Measurements from ENCODE around the gene COPS3.

The COPS3 gene

DNA sequence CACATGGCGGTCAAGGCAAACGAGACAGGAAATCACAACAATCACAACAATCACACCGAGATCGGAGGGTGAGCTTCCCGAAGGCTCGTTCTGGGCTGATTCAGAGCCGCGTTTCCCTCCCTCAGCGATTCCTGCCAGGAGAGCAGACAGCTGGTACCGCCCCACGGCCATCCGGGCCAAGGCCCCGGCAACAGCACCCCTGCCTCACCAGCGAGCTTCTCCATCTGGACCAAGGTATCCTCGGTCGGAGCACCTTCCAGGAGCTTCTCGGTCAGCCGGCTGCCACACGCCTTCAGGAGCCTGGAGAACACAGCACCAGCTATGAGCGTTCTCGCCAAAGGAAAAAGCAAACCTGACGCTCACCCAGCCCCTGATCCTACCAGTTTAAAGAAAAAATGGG lies 59.7 kb downstream of the COPS3 start:
- FAIRE-seq, result no peak

DNA sequence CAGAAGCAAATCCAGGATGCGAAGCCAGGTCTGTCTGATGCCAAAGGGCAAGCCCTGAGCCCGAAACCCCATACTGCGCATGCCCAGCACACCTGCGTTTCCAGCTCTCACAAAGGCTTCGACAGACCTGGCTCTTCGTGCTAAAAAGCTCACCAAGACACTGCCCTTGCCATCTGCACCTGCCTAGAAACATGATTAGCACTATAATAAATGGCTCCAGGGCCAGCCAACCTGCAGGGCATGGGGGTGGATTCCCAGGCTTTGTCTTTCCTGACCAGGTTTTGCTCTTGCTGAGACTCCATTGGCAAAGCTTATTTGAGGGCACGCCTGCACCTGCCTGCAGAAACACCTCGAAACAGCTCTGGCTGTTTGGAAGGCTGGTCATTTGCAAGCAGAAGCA lies 60.5 kb downstream of the COPS3 start:
- FAIRE-seq (no peak), DNase-seq (ENCODE audit: low spot score) (no peak)

More for the DNA sequence above, 59.7 kb downstream of the COPS3 start:
- no peak for DNase-seq (ENCODE audit: low spot score)

DNA sequence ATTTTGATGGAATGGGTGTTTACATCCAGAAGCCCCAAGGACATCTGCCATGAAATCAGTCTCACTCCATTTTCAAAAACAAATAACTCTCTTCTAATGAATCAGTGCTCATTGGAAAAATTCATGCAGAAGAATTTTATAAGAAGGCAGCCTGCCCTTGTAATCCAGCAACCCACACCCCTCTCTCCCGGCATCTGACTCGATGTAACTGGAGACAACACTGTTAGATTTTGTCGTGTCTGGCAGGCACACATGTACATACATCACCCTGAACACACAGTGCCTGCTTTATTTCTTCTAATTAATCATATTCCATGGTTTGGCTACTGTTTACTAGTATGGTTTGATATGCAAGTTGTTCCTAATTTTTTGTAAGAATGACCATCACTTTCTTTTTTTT lies 63.1 kb downstream of the COPS3 start:
- DNase-seq (ENCODE audit: low spot score), result no peak
- no peak for FAIRE-seq

DNA sequence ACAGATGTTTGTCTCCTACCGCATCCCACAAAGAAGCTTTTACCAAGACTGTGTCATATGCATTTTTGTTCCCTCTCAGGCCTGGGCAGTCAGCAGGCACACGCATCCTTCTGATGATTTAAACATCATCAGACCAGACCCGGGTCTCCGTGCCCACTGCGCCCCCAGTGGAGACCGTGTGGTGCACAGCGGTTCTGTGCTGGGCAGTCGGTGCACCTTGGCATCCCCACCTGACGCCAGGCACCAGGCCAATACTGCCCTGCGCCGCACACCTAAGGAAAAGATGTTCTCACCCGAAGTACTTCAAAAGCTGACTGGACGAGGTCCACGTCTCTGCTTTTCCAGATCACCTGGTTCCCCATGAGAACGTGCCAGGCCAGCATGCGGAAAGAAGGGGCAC lies 64.3 kb downstream of the COPS3 start:
- DNase-seq (ENCODE audit: low spot score), result no peak
- no peak for FAIRE-seq

DNA sequence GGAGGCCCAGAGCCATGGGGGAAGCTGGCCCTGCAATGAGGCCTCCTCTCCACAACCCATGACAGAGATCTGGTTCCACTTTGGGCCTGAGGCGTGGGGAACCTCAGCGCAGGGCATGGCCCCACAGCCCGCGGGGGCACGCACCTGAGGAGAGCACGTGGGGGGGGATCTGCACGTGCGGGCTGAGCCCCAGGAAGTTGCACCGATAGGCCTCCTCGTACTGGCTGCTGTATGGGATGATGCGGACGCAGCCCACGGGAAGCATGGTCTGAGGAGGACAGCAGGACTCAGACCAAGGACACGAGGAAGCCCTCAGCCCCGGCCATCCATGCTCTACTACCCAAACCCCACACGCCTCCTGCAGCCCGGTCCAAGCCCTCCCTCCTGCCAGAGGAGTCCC lies 64.8 kb downstream of the COPS3 start:
- FAIRE-seq (no peak), DNase-seq (ENCODE audit: low spot score) (no peak)

DNA sequence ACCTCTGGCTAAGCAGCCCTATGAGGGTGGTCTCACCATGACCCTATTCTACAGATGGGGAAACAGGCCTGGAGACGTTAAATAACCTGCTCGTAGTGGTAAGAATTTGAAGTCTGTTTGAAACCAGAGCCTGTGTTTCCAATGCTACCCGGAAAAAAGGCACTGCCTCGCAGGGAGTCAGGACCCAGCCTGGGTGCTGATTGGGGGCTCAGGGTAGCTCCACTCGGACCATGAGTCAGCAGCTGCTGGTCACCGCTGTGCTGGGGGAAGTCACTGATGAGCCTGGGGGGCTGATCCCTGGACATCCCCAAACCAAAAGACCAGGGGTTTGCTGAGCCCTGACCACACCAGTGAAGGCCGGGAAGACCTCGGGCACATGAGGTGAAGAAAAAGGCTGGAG lies 65.5 kb downstream of the COPS3 start:
- DNase-seq (ENCODE audit: low spot score), result no peak
- no peak for FAIRE-seq

DNA sequence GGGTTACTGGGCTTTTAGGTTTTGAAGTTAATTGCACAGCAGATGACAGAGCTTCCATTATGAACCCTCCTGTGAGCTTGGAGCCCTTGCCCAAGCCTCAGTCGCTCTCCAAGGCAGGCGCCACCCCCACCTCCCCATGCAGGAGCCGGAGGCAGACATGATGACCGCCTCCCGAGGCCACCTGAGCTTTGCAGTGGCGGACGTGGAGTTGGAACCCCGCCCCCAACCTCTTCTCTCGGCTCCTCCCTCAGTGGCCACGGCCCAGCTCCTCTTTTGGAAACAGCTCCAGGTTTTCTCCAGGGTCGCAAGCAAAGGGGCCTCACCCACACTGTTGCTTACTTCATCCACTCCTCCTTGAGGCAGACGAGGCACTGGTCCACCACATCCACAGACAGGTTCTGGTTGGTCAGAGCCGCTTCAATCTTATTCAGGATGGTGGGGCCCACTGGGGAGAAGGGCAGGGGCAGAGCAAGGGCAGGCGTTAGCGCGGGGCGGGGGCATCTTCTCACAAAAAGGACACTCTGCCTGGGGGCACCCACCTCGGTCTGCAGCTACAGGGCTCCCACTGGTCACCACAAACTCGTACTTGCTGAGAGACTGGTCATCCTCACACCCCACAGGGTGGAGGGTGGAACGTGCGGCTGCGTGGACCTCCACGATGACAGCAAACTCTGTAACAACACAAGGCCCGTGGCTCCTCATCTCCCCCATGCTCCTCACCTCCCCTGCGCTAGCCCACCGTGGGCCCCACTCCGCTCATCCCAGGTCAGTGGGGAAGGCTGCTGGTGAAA lies 66.2 kb downstream of the COPS3 start:
- DNase-seq (ENCODE audit: low spot score), result no peak
- no peak for FAIRE-seq

DNA sequence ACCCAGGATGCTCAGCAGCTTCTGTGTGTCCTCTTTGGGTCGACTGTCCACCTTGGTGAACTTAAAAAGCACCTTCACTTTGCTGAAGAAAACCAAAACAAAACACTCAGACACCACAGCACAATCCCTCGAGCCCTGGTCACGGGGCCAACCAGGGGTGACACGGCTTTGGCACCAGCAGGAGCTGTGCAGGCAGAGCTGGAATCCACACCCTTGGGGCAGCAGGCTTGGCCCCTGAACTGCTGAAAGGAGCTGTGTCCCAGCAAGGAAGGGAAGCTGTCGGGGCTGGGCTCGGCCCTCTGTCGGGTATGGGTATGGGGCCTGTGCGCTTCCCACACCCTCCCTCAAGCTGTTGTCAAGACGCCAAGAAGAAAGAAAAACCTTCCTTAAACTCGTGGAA lies 67.3 kb downstream of the COPS3 start:
- FAIRE-seq, result no peak

DNA sequence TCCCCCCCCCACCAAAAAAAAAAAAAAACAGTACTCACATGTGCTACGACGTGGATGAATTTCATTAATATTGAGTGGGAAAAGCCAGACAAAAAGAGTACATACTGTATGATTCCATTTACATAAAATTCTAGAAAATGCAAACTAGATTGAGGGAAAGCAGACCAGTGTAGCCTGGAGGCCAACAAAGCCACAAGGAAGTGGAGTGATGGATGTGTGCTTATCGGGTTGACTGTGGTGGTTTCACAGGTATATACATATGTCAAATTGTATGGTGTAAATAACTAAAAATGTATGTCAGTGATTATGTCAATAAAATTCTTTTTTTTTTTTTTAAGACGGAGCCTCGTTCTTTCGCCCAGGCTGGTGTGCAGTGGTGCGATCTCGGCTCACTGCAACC lies 73.0 kb downstream of the COPS3 start:
- DNase-seq (ENCODE audit: low spot score) (no peak), FAIRE-seq (no peak)

More for the DNA sequence above, 67.3 kb downstream of the COPS3 start:
- DNase-seq (ENCODE audit: low spot score), result no peak

DNA sequence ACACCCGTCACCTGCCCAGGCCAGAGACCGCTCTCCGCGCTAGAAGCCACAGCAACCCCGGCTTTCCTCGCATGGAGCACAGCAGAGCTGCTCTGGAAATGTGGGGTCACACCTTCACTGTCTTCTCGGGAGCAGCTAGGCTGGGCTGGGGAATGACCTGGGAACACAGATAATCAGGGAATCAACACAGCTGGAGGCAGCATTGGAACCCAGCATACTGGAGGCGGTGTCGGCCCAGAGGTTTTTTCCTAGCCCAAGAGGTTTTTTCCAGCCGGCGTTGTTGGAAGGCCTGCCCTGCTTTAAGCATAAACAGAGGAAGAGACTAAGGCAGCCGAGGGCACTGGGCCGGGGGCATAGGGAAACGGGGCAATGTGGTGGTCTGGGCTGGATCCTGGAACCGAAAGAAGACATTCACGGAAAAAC lies 74.1 kb downstream of the COPS3 start:
- no peak for DNase-seq (ENCODE audit: low spot score)
- FAIRE-seq, result no peak

DNA sequence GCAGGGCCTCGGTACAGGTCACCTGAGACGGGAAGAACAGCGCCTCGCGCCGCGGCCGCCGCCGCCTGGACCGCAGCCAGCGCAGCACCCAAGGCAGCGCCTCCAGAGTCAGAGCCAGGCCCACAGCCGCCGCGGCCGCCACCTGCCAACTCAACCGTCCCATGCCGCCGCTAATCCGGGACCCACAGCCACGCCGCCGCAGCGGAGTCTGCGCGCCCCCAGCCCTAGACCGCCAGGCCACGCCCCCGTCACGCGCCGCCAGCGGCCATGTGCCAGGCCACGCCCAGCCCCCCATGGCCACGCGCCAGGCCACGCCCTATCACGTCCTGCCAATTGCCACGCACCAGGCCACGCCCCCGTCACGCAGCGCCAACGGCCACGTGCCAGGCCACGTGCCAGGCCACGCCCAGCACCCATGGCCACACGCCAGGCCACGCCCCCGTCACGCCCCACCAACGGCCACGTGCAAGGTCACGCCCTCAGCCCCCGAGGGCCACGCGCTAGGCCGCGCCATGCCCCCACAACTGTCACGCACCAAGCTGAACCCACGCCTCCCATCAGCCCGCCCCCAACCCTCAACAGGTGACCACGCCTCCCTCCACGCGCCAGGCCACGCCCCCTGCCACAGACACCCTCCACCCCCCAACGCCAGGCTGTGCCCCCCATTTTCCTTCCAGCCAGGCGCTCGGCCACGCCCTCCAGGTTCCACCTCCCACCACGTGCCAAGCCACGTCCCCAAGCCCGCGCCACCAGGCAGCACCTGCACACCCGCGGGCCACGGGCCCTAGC lies 74.7 kb downstream of the COPS3 start, which contains the start of gene PLD6:
Gene PLD6 (minus strand): TSS at position 210 of the 789 bp plus-strand sequence. CDS start 47 bp downstream, at position 163.
- peak; percentile 94 for FAIRE-seq
- peak; percentile 40 for DNase-seq (ENCODE audit: low spot score)

DNA sequence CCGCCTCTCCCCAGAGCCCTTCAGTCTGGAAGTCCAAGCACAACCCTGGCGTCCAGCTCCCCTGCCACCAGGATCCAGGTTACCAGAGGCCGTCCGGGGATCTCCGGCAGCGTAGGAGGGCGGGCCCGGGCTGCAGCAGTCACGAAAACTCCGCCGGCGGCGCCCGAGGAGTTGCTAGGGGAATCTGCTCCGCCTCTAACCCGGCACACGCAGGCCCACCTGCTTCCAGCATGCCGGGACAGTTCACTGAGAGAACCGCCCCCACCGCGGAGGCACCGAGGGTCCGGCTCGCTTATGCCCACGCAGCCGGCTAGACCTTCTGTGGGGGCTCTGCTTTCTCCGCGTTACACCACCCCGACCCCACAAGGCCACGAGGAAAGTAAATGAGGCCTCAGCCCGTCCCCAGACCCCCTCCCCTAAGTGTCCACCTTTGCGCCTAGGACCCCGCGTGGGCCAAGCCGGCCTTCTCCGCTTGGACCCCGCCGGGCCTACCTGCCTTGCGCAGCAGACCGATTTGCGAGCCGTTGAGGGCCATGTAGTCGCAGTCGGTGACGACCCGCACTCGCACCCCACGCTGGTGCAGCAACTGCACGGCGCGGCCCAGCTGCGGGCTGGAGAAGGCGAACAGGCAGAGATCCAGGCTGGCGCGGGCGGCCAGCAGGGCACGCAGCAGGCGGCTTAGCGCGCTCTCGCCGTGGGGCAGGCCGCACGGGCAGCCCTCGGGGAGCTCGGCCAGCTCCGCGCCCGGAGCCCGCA lies 75.5 kb downstream of the COPS3 start:
- DNase-seq (ENCODE audit: low spot score), result no peak
- FAIRE-seq, result no peak

DNA sequence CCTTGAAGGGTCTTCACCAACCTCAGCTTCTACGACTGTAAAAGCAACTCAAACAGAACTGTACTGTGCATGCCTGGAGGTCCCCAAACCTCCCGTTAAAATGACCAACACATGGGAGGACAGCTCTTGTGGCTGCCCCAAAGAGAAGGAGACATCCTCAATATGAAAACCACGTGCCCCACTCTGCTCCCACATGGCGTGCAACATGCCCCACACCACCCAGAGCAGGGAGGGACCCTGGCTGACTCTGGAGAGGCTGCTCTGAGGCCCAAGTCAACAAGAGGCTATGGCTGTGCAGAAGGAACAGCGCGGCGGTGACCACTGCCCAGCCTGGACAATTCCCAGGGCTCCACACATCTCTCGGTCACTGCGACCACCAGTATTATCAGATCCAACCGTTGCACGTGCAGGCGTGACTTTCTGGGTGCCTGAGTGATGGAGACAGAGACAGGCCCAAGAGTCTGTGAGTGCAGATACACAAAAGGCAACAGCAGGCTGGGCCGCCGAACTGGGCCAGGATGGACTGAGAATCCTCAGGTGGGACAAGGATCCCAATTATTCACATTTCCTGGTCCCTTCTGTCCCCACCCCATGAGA lies 76.3 kb downstream of the COPS3 start:
- no peak for FAIRE-seq
- no peak for DNase-seq (ENCODE audit: low spot score)

DNA sequence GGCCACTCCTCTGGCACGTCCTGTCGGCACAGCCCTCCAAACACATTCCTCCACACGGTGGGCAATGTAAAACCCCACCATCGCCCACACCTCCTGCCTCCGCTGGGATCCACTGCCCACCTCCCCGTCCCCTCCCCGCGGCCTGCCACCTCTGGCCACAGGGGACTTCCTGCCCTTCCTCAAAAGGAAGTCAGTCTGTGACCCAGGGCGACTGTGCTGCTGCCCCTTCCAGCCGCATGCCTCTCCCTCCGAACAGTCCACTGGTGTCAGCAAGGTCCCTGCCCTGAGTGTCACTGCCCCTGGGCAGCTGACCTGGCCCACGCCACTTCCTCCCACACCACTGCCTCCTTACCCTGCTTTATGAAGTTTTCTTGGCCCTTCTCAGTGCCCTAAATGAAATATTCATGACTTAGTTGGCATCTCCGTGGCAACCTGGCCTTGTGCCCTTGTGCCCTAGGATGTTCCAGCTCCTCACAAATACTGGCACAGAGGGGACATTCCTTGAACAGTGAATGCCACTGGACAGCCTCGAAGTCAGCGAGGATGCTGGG lies 76.9 kb downstream of the COPS3 start:
- FAIRE-seq (no peak), DNase-seq (ENCODE audit: low spot score) (no peak)

DNA sequence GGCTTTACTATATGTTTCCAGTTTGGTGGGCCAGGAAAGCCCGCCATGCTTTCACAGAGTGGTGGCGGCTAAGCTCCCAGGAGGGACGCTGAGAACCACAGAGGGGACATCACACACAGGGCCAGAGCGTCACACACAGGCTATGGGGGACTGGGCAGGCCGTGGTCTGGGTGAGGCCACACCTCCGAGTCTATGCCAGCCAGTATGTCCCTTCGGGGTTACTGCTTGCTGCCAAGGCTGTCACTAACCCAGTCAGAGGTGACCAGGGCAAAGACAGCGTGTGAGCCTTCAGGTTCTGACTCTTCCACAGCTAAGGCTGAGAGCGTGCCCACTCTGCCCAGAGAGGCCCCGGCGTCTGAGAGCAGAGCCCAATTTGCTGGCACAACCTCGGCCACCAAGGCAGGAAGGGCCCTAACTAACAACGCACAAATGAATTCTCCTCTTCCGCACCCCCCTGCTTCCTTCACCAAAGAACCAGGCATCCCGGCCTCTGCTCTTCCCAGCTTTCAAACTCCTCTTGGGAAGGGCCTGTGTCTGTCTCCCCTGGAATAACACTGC lies 77.8 kb downstream of the COPS3 start:
- DNase-seq (ENCODE audit: low spot score), result no peak
- no peak for FAIRE-seq

DNA sequence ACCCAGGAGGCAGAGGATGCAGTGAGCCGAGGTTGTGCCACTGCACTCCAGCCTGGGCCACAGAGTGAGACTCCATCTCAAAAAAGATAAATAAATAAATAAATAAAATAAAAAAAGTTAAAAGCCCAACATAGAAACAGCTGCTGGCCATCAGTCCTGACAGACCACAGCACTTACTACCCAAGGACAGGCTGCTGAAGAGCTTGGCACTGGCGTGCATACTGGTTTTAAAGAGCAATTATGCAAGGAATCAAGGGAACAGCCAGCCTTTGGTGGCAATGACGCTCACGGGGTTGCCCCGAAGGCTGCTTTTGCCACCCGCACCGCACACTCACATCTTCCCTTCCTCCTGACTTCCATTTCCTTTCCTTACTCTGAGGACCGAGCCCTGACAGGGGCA lies 79.1 kb downstream of the COPS3 start:
- FAIRE-seq, result no peak
- no peak for DNase-seq (ENCODE audit: low spot score)

DNA sequence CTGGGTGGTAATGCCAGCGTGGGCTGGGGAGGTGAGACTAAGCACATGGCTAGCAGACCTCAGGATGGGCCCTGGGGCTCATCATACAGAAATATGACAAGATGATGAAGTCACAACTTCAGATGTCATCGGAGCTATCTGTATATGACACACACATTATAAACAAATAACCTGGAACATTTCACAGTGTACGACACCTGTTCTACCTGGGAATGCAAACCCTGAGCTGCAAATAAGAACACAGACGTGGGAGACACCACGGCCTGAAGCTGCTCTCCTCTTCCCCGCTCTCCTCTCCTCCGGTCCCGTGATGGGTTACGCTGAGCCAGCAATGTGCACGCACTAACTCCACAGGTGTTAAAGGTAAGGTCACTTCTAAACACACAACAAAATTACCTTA lies 79.8 kb downstream of the COPS3 start:
- FAIRE-seq (no peak), DNase-seq (ENCODE audit: low spot score) (no peak)

DNA sequence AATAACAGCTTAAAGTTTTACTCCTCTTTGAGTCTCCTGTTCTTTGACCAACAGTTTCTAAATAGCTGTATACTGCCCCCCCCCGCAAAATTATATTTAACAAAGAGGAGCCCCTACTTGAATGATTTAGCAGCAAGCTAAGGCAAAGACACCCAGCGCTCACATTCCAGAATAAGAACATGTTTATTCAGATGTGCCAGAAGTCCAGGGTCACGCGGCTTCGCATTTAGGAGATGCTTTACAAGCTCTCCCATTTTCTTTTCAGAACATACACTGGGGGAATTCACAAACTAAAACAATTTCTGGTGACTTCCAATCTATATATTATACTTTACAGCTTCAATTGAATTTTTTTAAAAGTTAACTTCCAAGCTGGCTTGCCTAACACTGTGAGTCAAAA lies 80.2 kb downstream of the COPS3 start:
- DNase-seq (ENCODE audit: low spot score), result no peak
- no peak for FAIRE-seq

DNA sequence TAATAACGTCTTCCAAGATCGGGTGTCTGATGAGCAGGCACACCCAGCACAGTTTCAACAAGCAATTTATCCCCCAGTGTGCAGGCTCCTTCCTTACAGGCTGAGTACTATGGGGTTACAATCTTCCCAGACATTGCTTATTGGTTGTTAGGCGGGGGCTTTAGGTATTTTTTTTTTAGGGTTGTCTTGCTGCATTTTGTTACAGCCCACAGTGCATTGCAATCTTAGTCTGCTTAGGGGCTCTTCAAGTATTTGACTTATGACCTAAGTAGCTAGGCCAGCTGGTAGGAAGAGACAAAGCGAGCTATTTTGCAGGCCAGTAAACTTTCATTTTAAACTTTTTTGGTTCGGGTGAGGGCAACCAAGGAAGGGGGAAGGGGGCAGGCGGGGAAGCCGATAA lies 80.7 kb downstream of the COPS3 start:
- no peak for FAIRE-seq
- DNase-seq (ENCODE audit: low spot score), result no peak

DNA sequence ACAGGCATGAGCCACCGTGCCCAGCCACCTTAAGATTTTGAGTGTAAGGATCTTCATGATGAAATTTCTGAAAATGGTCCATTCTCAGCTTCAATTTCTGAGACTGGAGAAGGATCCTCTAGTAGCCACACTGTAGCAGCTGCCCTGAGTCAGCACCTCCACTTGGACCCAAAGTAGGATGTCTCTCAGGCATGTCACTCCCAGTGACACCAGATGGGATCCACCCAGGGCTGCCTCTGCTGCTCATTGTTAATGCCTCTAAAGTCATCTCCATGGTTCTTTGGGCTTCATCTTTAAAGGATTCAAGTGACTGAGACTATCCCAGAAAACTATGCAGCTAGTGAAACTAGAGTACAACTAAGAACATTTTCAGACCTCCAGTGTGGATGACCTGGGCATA lies 82.8 kb downstream of the COPS3 start:
- DNase-seq (ENCODE audit: low spot score), result no peak
- no peak for FAIRE-seq

DNA sequence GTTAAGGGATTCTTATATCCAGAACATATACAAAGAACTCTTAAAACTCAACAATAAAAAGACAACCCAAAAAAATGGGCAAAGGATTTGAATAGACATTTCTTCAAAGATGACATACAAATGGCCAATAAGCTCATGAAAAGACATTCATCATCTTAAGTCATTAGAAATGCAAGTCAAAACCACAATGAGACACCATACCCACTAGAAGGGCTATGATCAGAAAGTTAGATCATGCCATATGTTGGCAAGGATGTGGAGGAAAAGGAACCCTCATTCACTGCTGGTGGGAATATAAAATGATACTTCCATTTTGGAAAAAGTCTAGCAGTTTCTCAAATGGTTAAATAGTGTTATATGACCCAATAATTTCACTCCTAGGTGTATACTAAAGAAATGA lies 84.3 kb downstream of the COPS3 start:
- FAIRE-seq, result no peak
- no peak for DNase-seq (ENCODE audit: low spot score)
